ENCODE data around the gene EDEM3.
"Not testable (repeated sequence)": the region's sequence is repeated elsewhere in the genome, so short reads cannot be mapped to it uniquely, and the experiment has no call there.

Gene EDEM3

GRCh38 chr1:184686540-184686939 is 68.1 kb downstream of the EDEM3 start:
- FAIRE-seq: no peak
- TF ChIP-seq CTCF (IDR thresholded peaks at IDR 0.05; ENCODE audit: insufficient read depth, missing control alignments): no peak
- DNase-seq (ENCODE audit: insufficient read length, low spot score): no peak

DNA sequence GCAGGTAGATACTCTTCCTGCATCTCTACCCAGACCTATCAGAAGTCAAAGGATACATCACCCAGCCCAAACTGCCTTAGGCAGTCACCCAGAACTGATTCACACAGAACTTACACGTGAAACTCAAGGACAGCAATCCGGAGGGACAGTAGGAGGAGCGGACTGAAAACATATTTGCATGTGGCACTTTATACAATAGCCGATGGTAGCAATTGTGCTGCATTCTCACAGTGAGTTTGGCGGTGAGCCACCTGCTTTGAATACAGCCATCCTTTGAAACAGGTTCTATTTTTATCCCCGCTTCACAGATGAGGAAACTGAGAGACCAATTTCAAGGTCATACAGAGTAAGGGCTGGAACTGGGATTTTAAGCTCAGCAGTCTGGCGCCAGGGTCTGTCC is 69.5 kb downstream of the EDEM3 start:
- no peak for TF ChIP-seq CTCF (IDR thresholded peaks at IDR 0.05; ENCODE audit: insufficient read depth, missing control alignments)
- DNase-seq (ENCODE audit: insufficient read length, low spot score): no peak
- no peak for FAIRE-seq

- FAIRE-seq (no peak), DNase-seq (ENCODE audit: insufficient read length, low spot score) (no peak)
- TF ChIP-seq CTCF (IDR thresholded peaks at IDR 0.05; ENCODE audit: insufficient read depth, missing control alignments): no peak
Observed at GRCh38 chr1:184684285-184685074, 70.2 kb downstream of the EDEM3 start.

DNA sequence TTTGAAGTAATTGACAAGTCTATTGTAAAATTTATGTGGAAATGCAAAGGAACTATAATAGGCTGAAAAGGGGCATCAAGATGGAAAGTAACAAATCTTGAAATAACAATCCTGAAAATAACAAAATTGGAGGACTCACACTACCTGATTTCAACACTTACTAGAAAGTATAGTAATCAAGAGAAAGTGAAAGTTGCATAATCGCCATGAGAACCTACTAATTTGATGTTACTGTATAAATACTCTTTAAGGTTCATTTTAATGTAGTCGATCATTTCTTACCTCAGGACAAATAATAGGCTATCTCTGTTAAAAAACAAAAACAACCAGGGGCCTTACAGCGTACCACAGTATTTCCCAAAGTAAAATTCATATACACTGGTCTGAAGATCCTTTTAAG is 71.7 kb downstream of the EDEM3 start:
- TF ChIP-seq CTCF (IDR thresholded peaks at IDR 0.05; ENCODE audit: insufficient read depth, missing control alignments): no peak
- DNase-seq (ENCODE audit: insufficient read length, low spot score): no peak
- no peak for FAIRE-seq

- DNase-seq (ENCODE audit: insufficient read length, low spot score); FAIRE-seq: not testable (repeated sequence)
Observed at GRCh38 chr1:184680611-184681225, 73.9 kb downstream of the EDEM3 start.

- DNase-seq (ENCODE audit: insufficient read length, low spot score); FAIRE-seq: not testable (repeated sequence)
Observed at GRCh38 chr1:184679472-184679871, 75.2 kb downstream of the EDEM3 start.

DNA sequence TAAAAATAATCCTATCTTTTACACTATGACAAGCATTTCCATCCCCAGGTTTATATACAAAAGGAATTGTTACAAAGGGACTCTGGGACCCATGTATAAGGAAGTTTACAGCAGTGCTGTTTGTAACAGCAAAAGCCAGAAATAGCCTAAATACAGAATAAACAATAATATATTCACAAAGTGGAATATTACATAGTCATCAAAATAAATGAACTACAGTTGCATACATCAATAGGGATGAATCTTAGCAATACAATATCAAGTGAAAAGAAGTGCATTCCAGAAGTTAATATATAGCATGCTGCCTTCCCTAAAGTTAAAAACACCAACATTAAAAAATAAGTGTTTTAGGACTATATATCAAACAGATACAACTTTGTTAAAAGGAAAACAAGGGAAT is 77.3 kb downstream of the EDEM3 start:
- no peak for TF ChIP-seq CTCF (IDR thresholded peaks at IDR 0.05; ENCODE audit: insufficient read depth, missing control alignments)
- DNase-seq (ENCODE audit: insufficient read length, low spot score) (no peak), FAIRE-seq (no peak)

DNA sequence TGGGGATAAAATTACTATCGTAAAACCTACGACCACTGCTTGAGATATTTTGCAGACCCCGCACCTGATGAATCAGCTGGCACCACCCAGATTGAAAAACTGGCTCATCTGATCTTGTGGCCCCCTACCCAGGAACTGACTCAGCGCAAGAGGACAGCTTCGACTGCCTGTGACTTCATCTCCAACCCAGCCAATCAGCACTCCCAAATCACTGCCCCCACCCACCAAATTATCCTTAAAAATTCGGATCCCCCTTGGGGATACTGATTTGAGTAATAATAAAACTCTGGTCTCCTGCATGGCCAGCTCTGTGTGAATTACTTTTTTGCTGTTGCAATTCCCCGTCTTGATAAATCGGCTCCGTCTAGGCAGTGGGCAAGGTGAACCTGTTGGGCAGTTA is 81.4 kb downstream of the EDEM3 start:
- FAIRE-seq: no peak
- no peak for TF ChIP-seq CTCF (IDR thresholded peaks at IDR 0.05; ENCODE audit: insufficient read depth, missing control alignments)
- no peak for DNase-seq (ENCODE audit: insufficient read length, low spot score)
